Esophagus squamous epithelium (tissue), 5 donors: ENCODE measurements around the gene UBE2E1. TPM values are rescaled to one million over a fixed set of nuclear protein-coding genes. Genes with fewer than 3 reads are reported as not detected.
A peak's percentile ranks its signal among the peaks of the same experiment; 100 is the strongest.

Experiments used
- DNase-seq: peaks from one replicate; lab custom pipeline; 2025; lab: John Stamatoyannopoulos, UW
- H3K27ac ChIP-seq, 4 donors: fragments of 200-600 bp; sonication (generic); one replicate each; pipeline ENCODE4 v1.5.1; 2016 to 2019; ENCODE audit warnings: mild to moderate bottlenecking in 1 of 4
- H3K27me3 ChIP-seq, 4 donors: fragments of 200-600 bp; sonication (generic); 1 replicate in 3 of 4; 2 replicates in 1 of 4; pipeline versions ENCODE4 v1.5.1 to v1.6.0; 2017 to 2021; ENCODE audit warnings: antibody characterized with exemption in 1 of 4
- H3K36me3 ChIP-seq, 3 donors: fragments of 200-600 bp; sonication (generic); one replicate each; pipeline ENCODE4 v1.5.1; 2016 to 2019
- H3K4me1 ChIP-seq, 3 donors: fragments of 200-600 bp; sonication (generic); one replicate each; pipeline ENCODE4 v1.5.1; 2017 to 2019
- H3K4me3 ChIP-seq, 4 donors: fragments of 200-600 bp; sonication (generic); 1 replicate in 3 of 4; 2 replicates in 1 of 4; pipeline ENCODE4 v1.5.1; 2016 to 2019; ENCODE audit warnings: mild to moderate bottlenecking in 2 of 4, moderate library complexity in 1 of 4
- H3K9me3 ChIP-seq, 3 donors: fragments of 200-600 bp; sonication (generic); one replicate each; pipeline ENCODE4 v1.5.1; 2016 to 2019
- POLR2A ChIP-seq, 4 donors: fragments of 450-650 bp; IDR thresholded peaks; one replicate each; pipeline ENCODE4 v1.6.1; 2017; ENCODE audit warnings: antibody characterized with exemption in 4 of 4, mild to moderate bottlenecking in 4 of 4, moderate library complexity in 3 of 4
- WGBS, 2 donors: methylation state at CpG; one replicate each; pipeline ENCODE4 v1.1.5; 2018; 5-methylcytosine and 5-hydroxymethylcytosine counted together
- intact Hi-C: fragments of 100-400 bp; cut with DNase I; formaldehyde crosslinking; loops from one replicate; pipeline ENCODE4 v1.15.0; 2022
- total RNA-seq, 4 donors: library from RNA; depleted of rRNA; stranded (reverse); fragments of >200 nt; gene quantifications; one replicate each; pipeline ENCODE4 v1.1.0, GENCODE V29; 2016
- TF ChIP-seq, protein P1 (sequence below), 6 experiments: fragments of 450-650 bp in 4 of 6; fragments of 200-600 bp in 2 of 6; sonication (generic) in 2 of 6; IDR thresholded peaks; one replicate each; pipeline ENCODE4 v1.5.1; 2016 to 2019; ENCODE audit warnings: antibody characterized with exemption in 6 of 6, mild to moderate bottlenecking in 4 of 6, moderate library complexity in 4 of 6
- donor health status: DM: yes; HTN: yes; CAD: no.

UBE2E1 gene
- total RNA-seq, 4 donors from 2014 or later: 83.9 to 115 (median 104) TPM

DNA sequence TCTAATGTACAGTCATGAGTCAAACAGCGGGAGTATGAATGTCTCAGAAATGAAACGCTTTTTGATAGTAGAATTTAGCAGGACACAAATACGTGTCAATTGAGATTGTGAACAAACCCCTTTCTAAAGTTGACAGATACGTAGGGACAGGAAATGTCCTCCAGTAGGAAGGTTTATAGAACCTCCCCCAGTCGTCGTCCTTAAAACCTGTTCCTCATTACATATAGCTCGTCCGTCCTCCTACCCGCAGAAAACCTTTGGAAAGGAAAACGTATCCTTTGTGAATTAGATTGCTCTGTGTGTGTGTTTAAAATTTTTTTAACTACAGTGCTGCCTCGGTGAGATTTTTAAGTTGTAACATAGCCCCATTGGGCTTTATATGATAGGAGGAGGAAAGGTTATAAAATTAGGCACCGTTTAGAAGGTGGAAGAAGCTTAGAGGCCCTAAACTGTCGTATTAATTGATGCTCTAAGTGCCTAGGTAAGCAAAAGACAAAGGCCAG lies 4.1 kb downstream of the UBE2E1 start:
- 38 to 44% methylated on average over 13 of the region's 13 CpGs for WGBS, 2 donors
- H3K4me1 ChIP-seq: peaks cover 18 to 60% (median 34%) of the 10 kb centered on the region in 3 donors

DNA sequence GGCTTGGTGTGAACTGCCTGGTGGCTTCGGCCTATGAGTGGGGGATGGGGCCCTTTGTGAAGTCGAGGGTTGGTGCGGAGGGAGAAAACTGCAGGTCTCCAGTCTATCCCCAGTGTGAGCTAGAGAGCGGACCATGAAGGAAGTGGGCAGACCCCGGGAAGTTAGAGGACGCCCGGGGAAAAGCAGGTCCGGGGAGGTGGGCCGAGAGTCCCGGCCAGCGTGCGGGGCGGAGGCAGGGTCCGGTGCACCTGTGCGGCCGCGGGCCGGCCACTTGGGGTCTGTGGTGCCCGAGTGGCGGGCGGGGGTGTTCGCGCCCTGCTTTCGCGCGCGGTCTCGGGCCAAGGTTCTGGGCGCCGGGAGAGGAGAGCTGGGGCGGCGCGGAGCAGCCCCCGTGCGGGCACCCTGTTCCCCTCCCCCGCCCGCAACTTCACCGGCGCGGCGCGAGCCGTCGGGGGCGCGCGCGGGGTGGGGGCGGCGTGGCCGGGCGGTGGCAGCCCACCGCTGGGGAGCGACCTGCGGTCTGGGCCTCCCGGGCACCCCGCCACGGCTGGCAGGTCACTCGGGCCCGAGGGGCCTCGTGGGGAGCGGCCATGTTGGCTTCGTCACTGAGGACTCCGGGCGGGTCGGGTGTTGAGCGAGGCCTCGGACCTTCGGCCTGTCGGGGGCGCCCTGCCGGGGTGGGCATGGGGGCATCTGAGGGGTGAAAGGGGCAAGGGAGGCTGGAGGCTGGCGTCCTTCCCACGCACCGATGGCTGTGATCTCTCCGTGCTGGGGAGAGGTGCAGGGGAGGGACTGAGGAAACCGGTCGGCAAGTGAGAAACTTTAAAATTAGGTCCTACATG lies 4.8 kb downstream of the UBE2E1 start:
- peaks cover 0 to 11% (median 0%) of the 10 kb centered on the region in 3 donors for H3K36me3 ChIP-seq
- 1 to 5% methylated on average over 12 to 14 of the region's 78 CpGs for WGBS, 2 donors
- H3K9me3 ChIP-seq: no peaks in the 10 kb centered on the region
- H3K27me3 ChIP-seq: no peaks in the 10 kb centered on the region
- intact Hi-C loops: no loop called here
- peak overlapping the region; percentile 57 to 90 (median 70) for H3K4me3 ChIP-seq
- peak overlapping the region; percentile 82 to 92 (median 89) for H3K27ac ChIP-seq
- peaks cover 18 to 53% (median 34%) of the 10 kb centered on the region in 3 donors for H3K4me1 ChIP-seq
- DNase-seq: no peak
- TF ChIP-seq, protein P1, sequence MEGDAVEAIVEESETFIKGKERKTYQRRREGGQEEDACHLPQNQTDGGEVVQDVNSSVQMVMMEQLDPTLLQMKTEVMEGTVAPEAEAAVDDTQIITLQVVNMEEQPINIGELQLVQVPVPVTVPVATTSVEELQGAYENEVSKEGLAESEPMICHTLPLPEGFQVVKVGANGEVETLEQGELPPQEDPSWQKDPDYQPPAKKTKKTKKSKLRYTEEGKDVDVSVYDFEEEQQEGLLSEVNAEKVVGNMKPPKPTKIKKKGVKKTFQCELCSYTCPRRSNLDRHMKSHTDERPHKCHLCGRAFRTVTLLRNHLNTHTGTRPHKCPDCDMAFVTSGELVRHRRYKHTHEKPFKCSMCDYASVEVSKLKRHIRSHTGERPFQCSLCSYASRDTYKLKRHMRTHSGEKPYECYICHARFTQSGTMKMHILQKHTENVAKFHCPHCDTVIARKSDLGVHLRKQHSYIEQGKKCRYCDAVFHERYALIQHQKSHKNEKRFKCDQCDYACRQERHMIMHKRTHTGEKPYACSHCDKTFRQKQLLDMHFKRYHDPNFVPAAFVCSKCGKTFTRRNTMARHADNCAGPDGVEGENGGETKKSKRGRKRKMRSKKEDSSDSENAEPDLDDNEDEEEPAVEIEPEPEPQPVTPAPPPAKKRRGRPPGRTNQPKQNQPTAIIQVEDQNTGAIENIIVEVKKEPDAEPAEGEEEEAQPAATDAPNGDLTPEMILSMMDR (IDR thresholded peaks at IDR 0.05): no peak
- no peak for TF ChIP-seq POLR2A (IDR thresholded peaks at IDR 0.05)

More for the DNA sequence above, 4.1 kb downstream of the UBE2E1 start:
- peak overlapping the region; percentile 57 to 90 (median 70) for H3K4me3 ChIP-seq
- DNase-seq: no peak
- peak overlapping the region; percentile 82 to 92 (median 89) for H3K27ac ChIP-seq
- intact Hi-C loops: no loop called here
- H3K9me3 ChIP-seq: no peaks in the 10 kb centered on the region
- no peak for TF ChIP-seq POLR2A (IDR thresholded peaks at IDR 0.05)
- TF ChIP-seq, protein P1 (IDR thresholded peaks at IDR 0.05): no peak
- H3K27me3 ChIP-seq: no peaks in the 10 kb centered on the region
- peaks cover 0 to 11% (median 0%) of the 10 kb centered on the region in 3 donors for H3K36me3 ChIP-seq

DNA sequence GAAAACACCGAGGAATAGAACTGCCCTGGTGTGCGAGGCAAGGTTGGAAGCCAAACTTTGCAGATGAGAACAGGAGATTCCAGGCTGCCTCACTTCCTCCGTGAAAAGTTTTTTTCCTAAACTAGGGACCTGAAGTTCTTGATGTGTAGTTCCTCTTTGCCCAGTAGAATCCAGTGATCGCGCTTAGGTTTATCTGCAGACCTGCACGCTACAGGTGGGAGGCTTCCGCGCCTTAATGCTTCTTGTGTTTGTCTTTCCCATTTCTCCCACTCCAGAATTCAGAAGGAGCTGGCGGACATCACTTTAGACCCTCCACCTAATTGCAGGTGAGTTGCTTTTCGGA lies 5.4 kb downstream of the UBE2E1 start:
- no peaks in the 10 kb centered on the region for H3K9me3 ChIP-seq
- H3K27ac ChIP-seq: peak overlapping the region; percentile 82 to 92 (median 89)
- WGBS, 2 donors: 23 to 51% methylated on average over 10 of the region's 10 CpGs
- TF ChIP-seq, protein P1 (IDR thresholded peaks at IDR 0.05): no peak
- no peak for TF ChIP-seq POLR2A (IDR thresholded peaks at IDR 0.05)
- no peak for DNase-seq
- peaks cover 18 to 52% (median 34%) of the 10 kb centered on the region in 3 donors for H3K4me1 ChIP-seq
- H3K27me3 ChIP-seq: no peaks in the 10 kb centered on the region
- H3K4me3 ChIP-seq: peak overlapping the region; percentile 57 to 90 (median 70)
- intact Hi-C loops: no loop called here
- H3K36me3 ChIP-seq: peaks cover 0 to 11% (median 0%) of the 10 kb centered on the region in 3 donors

DNA sequence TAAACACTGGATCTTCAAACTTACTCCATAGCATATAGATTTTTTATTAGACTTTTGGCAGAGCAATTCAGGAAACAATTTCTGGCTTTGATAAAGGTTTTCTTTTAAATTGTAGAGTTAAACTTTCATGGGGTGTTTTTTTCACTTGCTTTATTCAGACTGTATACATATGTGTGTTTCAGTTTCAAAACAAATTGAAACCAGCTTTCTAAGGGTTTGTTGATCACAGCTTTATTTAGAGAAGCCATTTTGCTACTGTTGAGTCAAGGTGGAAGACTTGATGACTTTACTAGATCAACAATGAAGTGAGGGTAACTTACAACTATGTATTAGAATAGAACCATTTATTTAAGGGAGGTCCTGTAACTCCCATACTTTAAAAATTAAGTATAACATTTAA lies 6.2 kb downstream of the UBE2E1 start:
- Histone ChIP-seq H3K9me3 (no peaks in the 10 kb centered on the region), H3K27ac (no peak overlapping the region), H3K27me3 (no peaks in the 10 kb centered on the region), H3K36me3 (peaks cover 0 to 11% (median 0%) of the 10 kb centered on the region in 3 donors), H3K4me1 (peaks cover 18 to 52% (median 34%) of the 10 kb centered on the region in 3 donors), H3K4me3 (no peak overlapping the region)
- DNase-seq: no peak
- TF ChIP-seq, protein P1 (IDR thresholded peaks at IDR 0.05): no peak
- no peak for TF ChIP-seq POLR2A (IDR thresholded peaks at IDR 0.05)
- intact Hi-C loops: no loop called here

DNA sequence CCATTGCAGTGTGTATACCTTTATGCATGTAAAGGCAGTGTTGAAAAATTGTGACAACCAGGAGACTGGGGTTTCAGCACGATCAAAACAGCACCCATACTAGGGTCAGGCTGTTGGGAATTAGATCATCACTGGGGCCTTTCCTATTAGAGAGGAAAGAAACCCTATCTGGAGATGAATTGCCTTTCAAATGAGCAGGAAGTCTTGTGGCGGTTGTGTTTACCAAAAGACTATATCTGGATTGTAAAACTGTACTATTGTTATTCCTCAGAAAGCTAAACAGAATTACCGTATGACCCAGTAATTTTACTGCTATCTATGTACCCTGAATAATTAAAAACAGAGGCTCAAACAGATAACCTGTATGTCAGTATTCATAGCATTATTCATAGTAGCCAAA lies 10.1 kb downstream of the UBE2E1 start:
- no peaks in the 10 kb centered on the region for H3K9me3 ChIP-seq
- no peak overlapping the region for H3K27ac ChIP-seq
- H3K4me3 ChIP-seq: no peak overlapping the region
- H3K36me3 ChIP-seq: peaks cover 0 to 8% (median 0%) of the 10 kb centered on the region in 3 donors
- WGBS, 2 donors: 58 to 68% methylated on average over 3 of the region's 3 CpGs
- H3K4me1 ChIP-seq: peaks cover 7 to 34% (median 15%) of the 10 kb centered on the region in 3 donors
- no peak for DNase-seq
- H3K27me3 ChIP-seq: no peaks in the 10 kb centered on the region
- intact Hi-C loops: no loop called here
- TF ChIP-seq, protein P1 (IDR thresholded peaks at IDR 0.05): no peak
- TF ChIP-seq POLR2A (IDR thresholded peaks at IDR 0.05): no peak
